Nephron (organoid): ENCODE measurements around the gene EPN2.

Experiments used
- H3K27ac Mint-ChIP-seq, 3 experiments: 2 replicates each; pipeline ENCODE4 v1.8.0; 2020; ENCODE audit warnings: mixed read lengths in 3 of 3, mild to moderate bottlenecking in 2 of 3, moderate library complexity in 1 of 3
- H3K27me3 Mint-ChIP-seq: 2 replicates; pipeline ENCODE4 v1.8.0; 2021; ENCODE audit warnings: low read depth, mild to moderate bottlenecking, moderate library complexity, mixed read lengths
- H3K36me3 Mint-ChIP-seq: 2 replicates; pipeline ENCODE4 v1.8.0; 2020; ENCODE audit warnings: low read depth, mixed read lengths
- H3K4me1 Mint-ChIP-seq: 2 replicates; pipeline ENCODE4 v1.8.0; 2020; ENCODE audit warnings: mixed read lengths
- H3K4me3 Mint-ChIP-seq, 3 experiments: 2 replicates each; pipeline ENCODE4 v1.8.0; 2020; ENCODE audit warnings: mild to moderate bottlenecking in 3 of 3, mixed read lengths in 3 of 3, moderate library complexity in 2 of 3
- H3K9me3 Mint-ChIP-seq: 2 replicates; pipeline ENCODE4 v1.8.0; 2020; ENCODE audit warnings: mixed read lengths
- CTCF ChIP-seq, 3 experiments: fragments of 200-600 bp; sonication (generic); IDR thresholded peaks; one replicate each; pipeline ENCODE4 v1.5.0; 2021; ENCODE audit warnings: antibody characterized with exemption in 3 of 3; ENCODE audit not compliant: unreplicated experiment in 3 of 3

The EPN2 gene

GRCh38 chr17:19285213-19285900 is 48.2 kb downstream of the EPN2 start:
- no peak for TF ChIP-seq CTCF (IDR thresholded peaks at IDR 0.05; ENCODE audit: unreplicated experiment in 3 of 3)
- Mint-ChIP-seq H3K36me3 (peaks cover 38% of the 10 kb centered on the region), H3K27ac (no peak overlapping the region), H3K4me1 (peaks cover 61% of the 10 kb centered on the region), H3K27me3 (no peaks in the 10 kb centered on the region), H3K9me3 (no peaks in the 10 kb centered on the region), H3K4me3 (no peak overlapping the region)

- Mint-ChIP-seq H3K27me3 (no peaks in the 10 kb centered on the region), H3K36me3 (peaks cover 32% of the 10 kb centered on the region), H3K9me3 (no peaks in the 10 kb centered on the region), H3K4me3 (no peak overlapping the region), H3K4me1 (peaks cover 73% of the 10 kb centered on the region), H3K27ac (peak overlapping the region in 2 of 3 experiments; percentile 10 to 65)
- TF ChIP-seq CTCF (IDR thresholded peaks at IDR 0.05; ENCODE audit: unreplicated experiment in 3 of 3) = no peak
These were observed 49.7 kb downstream of the EPN2 start for GRCh38 chr17:19286751-19287341.

GRCh38 chr17:19287651-19288050 is 50.5 kb downstream of the EPN2 start:
- Mint-ChIP-seq H3K27me3 (no peaks in the 10 kb centered on the region), H3K4me1 (peaks cover 78% of the 10 kb centered on the region), H3K9me3 (no peaks in the 10 kb centered on the region), H3K36me3 (peaks cover 33% of the 10 kb centered on the region), H3K27ac (peak overlapping the region in 2 of 3 experiments; percentile 65 to 88), H3K4me3 (no peak overlapping the region)
- TF ChIP-seq CTCF (IDR thresholded peaks at IDR 0.05; ENCODE audit: unreplicated experiment in 3 of 3) = no peak

- no peaks in the 10 kb centered on the region for H3K9me3 Mint-ChIP-seq
- no peaks in the 10 kb centered on the region for H3K27me3 Mint-ChIP-seq
- peaks cover 73% of the 10 kb centered on the region for H3K4me1 Mint-ChIP-seq
- H3K36me3 Mint-ChIP-seq = peaks cover 26% of the 10 kb centered on the region
- no peak for TF ChIP-seq CTCF (IDR thresholded peaks at IDR 0.05; ENCODE audit: unreplicated experiment in 3 of 3)
- H3K27ac Mint-ChIP-seq = peak overlapping the region; percentile 22 to 88 (median 65)
- H3K4me3 Mint-ChIP-seq = no peak overlapping the region
These were observed 51.3 kb downstream of the EPN2 start for GRCh38 chr17:19288453-19288852.

- Mint-ChIP-seq H3K27ac (peak overlapping the region; percentile 43 to 78 (median 54)), H3K27me3 (no peaks in the 10 kb centered on the region)
- no peak for TF ChIP-seq CTCF (IDR thresholded peaks at IDR 0.05; ENCODE audit: unreplicated experiment in 3 of 3)
These were observed 53.0 kb downstream of the EPN2 start for GRCh38 chr17:19290066-19290705.

More at GRCh38 chr17:19290066-19290705, 53.0 kb downstream of the EPN2 start:
- no peak overlapping the region for H3K4me3 Mint-ChIP-seq
- peaks cover 18% of the 10 kb centered on the region for H3K36me3 Mint-ChIP-seq
- H3K4me1 Mint-ChIP-seq = peaks cover 65% of the 10 kb centered on the region
- no peaks in the 10 kb centered on the region for H3K9me3 Mint-ChIP-seq
